HL-60/S4 treated with retinoic acid at 250 ng/mL for 4 days and 3 days (cell line): ENCODE results near the gene COX6B1.
"Not testable (repeated sequence)": the region's sequence is repeated elsewhere in the genome, so short reads cannot be mapped to it uniquely, and the experiment has no call there.

Experiments
- in situ Hi-C: fragments of 300-500 bp; cut with MboI; formaldehyde crosslinking; loops from 2 replicates; pipeline ENCODE4 v1.7.0; 2022; ENCODE audit warnings: low sequenced_read_pairs

COX6B1 gene, protein sequence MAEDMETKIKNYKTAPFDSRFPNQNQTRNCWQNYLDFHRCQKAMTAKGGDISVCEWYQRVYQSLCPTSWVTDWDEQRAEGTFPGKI

DNA sequence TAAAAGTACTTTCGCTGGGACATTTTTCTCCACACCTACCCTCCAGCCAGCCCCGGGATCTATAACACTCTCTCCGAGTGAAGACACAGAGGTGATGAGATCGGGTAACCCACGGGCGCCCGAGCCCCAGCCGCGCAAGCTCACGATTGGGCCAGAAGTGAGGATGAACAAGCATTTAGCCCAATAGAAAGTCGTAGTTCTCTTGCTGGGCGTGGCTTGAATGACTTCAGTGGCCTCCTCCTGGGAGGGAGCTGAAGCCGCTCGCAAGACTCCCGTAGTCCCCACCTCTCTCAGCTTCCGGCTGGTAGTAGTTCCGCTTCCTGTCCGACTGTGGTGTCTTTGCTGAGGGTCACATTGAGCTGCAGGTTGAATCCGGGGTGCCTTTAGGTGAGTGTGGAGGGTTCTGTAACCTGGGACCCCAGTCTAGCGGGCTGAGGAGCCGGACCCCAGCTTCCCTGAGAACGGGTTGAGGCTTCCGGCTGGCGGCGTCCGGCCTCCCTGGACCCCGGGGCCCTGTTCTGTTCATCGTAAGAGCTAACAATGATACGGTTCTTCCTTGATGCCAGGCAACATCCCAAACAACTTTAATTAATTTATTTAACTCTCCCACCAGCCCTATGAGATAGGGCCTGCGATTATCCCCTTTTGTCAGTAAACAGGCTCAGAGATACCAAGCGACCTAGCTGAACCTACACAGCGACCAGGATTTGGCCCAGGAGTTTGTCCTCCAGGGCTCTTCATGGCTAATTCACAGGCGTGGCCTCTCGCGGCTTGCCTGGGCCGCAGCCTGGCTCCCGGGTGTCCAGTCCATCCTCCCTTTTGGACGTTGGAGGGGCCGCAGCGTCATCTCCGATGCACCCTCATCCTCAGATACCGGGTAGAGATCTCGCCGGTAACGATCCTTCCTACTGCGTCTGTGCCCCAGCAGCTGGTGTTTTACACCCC lies at the start of gene COX6B1:
Gene COX6B1 (plus strand): TSS at position 307 of the 945 bp plus-strand sequence. CDS start 2,921 bp downstream, outside the sequence.
- in situ Hi-C loops = no loop called here

DNA sequence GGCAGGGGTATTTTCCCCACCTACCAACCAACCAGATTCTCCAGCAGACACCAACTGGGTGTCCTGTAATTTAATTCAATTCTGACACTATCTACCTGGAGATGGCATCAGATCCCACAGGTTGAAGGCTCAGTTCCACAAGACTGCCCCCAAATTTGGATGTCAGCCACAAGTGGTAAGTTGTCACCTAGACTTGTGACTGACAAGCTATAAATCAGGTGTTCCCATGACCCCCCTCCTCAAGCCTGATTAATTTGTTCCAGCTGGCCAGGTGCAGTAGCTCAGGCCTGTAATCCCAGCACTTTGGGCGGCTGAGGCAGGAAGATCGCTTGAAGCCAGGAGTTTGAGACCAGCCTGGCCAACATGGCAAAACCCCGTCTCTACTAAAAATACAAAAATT lies 46.2 kb upstream of the COX6B1 start:
- in situ Hi-C loops = no loop called here

DNA sequence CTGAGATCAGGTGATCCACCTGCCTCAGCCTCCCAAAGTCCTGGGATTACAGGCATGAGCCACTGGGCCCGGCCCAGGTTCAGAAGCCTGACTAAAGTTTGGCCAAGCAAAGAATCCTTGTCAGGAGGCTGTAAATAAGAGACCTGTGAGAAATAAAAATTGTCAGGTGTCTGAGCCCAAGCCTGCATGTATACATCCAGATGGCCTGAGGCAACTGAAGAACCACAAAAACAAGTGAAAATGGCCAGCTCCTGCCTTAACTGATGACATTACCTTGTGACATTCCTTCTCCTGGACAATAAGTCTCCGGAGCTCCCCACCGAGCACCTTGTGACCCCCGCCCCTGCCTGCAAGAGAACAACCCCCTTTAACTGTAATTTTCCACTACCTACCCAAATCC lies 43.7 kb upstream of the COX6B1 start:
- in situ Hi-C loops = not testable (repeated sequence)

DNA sequence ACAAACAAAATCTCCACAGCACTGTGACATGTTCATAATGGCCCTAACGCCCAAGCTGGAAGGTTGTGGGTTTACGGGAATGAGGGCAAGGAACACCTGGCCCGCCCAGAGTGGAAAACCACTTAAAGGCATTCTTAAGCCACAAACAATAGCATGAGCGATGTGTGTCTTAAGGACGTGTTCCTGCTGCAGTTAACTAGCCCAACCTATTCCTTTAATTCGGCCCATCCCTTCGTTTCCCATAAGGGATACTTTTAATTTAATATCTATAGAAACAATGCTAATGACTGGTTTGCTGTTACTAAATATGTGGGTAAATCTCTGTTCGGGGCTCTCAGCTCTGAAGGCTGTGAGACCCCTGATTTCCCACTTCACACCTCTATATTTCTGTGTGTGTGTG lies 41.0 kb upstream of the COX6B1 start:
- in situ Hi-C loops = not testable (repeated sequence)

GRCh38 chr19:35607661-35608060 lies 40.5 kb upstream of the COX6B1 start:
- in situ Hi-C loops = no loop called here

DNA sequence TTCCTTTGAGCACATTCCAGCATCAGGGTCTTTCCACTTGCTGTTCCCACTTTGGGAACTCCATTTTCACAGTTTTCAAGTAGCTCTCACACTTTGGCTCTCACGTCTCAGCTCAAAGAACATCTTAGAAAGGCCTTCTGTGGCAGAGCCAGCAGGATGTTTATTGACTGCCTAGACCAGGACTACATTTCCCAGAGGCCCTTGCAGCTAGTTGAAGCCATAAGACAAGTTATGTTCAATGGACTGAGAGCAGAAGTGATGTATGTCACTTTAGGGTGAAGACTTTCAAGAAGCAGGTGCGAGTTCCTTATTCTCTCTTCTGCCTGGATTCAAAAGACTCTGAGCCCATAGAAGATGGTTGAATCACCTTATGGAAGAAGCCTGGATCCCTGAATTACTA lies 39.9 kb upstream of the COX6B1 start:
- in situ Hi-C loops = no loop called here

DNA sequence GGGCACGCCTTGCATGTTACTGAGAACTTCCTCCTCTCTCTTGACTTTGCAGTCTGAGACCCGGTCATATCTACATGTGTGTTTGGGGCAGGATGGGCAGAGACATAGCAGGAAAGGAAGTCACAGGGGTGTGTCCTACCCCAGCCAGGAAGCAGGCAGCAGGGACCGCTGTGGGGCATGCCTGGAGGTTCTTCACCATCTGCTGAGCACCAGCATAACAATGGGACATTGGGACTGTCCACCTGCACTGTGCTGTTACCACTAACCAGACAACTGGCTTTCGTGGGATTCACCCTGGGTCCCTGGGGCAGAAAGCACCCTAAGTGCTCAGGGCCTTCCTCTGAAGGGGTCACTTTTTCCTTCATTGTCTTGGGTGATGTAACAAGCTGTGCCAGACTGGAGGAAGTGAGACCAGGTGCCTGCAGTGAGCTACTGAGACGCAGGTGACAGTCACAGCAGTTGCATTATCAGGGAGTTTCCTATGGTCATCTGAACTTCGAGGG lies 38.2 kb upstream of the COX6B1 start:
- in situ Hi-C loops = no loop called here

DNA sequence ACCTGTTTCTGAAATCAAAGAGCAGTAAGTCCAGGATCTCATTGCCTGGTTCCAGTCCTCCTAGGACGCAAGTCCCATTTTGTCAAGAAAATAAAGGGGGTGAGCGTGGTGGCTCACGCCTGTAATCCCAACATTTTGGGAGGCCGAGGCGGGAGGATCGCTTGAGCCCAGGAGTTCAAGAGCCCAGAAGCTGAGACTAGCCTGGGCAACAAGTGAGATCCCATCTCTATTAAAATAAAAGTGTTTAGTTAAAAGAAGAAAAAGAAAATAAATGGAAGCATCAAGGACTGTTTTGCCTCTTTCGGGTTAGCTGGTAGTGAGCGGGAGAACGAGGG lies 35.9 kb upstream of the COX6B1 start:
- in situ Hi-C loops = no loop called here

- in situ Hi-C loops = no loop called here
Measured at GRCh38 chr19:35612559-35613321, 35.4 kb upstream of the COX6B1 start, which contains the start of gene HAUS5. Gene HAUS5 (plus strand): TSS chr19:35612735. CDS start chr19:35612795, 60 bp downstream.

- in situ Hi-C loops = no loop called here
Measured at GRCh38 chr19:35613574-35613973, 34.5 kb upstream of the COX6B1 start.

DNA sequence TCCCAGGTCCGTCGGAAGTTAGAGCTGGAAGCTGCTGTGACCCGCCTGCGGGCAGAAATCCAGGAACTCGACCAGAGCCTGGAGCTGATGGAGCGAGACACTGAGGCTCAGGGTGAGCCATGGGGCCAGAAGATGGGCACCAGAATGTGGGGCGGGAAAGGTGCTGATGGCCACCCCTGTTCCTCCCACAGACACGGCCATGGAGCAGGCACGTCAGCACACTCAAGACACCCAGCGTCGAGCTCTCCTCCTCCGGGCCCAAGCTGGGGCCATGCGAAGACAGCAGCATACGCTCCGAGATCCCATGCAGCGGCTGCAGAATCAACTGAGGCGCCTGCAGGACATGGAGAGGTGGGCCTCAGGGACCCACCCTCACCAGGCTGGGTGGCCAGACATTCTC lies 33.1 kb upstream of the COX6B1 start:
- in situ Hi-C loops = no loop called here

GRCh38 chr19:35618857-35619256 lies 29.3 kb upstream of the COX6B1 start:
- in situ Hi-C loops = no loop called here

- in situ Hi-C loops = no loop called here
Measured at GRCh38 chr19:35619290-35619923, 28.7 kb upstream of the COX6B1 start.

GRCh38 chr19:35620001-35620400 lies 28.1 kb upstream of the COX6B1 start:
- in situ Hi-C loops = no loop called here

GRCh38 chr19:35621708-35622107 lies 26.4 kb upstream of the COX6B1 start:
- in situ Hi-C loops = no loop called here

DNA sequence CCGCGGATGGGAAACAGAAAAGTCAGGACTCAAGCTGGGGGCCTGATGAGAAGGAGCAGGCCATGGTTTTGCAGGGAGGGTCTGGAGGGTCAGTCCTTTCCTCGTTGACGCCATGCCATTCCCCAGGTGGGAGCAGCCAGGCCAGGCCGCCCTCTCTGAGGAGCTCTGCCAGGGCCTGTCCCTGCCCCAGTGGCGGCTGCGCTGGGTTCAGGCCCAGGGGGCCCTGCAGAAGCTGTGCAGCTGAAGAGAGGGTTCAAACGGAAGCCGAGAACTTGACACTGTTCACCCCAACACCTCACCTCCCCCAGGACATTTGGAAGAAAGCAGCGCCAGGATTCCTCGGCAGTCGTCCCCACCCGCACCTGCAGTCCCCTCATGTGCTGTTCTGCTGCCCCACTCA lies 25.4 kb upstream of the COX6B1 start:
- in situ Hi-C loops = no loop called here

DNA sequence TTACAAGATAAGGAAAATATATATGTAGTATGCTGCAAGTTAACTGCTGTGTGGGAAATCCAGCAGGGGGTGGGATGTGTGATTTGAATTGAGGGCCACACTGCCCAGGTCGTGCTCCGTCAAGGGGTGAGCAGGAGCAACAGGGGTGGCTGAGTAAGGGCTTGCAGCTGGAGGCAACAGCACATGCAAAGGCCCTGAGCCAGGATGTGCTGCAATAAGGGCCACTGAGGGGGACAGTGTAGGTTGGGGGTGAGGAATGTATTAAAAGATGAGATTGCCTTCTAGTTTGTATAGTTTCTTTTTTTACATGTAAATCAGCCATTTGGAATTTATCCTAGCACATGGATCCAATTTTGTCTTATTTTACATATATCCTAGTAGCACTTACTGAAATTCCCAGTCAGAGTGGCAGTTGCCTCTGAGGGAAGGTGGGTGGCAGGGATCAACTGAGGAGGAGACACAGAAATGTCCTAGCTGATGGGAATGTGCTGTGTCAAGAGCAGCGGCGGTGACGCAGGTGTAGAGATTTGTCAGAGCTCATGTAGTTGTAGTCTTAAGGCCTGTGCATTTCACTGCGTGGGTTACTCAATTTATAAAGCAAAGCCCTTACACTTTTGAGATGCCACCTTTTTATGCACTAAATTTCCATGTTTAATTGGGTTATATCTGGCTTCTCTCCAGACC lies 24.7 kb upstream of the COX6B1 start:
- in situ Hi-C loops = no loop called here

DNA sequence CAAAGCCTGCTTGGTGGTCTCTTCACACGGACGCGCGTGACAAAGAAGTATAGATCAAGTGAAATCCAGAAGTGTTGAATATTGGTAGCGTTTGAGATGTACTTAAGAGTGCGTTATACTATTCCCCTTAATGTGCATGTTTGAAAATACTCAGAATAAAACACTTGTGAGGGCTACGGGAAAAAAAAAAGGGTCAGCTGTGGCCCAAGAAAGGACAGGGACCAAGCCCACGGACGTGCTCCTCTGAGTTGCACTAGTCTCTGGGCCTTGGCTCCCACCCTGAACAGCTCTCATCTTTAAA lies 19.9 kb upstream of the COX6B1 start:
- in situ Hi-C loops = no loop called here

DNA sequence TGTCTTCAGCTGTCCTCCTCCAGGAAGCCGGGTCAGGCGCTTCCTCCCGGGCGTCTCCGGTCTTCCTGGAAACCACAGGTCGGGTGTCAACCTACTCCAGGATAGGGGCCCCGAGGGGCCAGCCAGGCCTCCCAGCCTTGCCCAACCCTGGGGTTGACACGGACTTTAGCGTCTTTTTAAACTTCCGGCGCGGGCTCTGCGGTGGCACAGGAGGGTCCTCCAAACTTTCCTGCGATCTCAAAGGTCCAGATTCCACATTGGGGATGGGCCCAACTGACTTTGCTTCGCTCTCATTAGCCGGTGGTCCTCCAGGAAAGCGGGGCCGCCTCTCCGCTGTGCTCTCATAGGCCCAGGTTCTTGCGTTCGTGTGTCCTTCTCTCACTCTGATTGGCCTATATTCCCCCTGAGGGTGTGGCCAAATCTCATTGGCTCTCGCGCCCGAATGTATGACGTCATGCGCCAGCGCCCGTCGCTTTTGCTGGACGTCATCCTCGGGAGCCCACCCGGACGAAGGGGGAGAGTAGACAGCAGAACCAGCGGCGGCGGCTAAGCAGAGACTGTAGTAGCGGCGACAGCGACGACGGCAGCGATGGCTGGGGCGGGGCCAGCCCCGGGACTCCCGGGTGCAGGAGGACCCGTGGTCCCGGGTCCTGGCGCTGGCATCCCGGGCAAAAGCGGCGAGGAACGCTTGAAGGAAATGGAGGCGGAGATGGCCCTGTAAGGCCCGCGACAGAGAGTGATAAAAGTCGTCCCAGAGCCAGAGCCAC lies 19.4 kb upstream of the COX6B1 start, which contains the start of gene RBM42:
Gene RBM42 (plus strand): TSS at position 472 of the 767 bp plus-strand sequence. CDS start 118 bp downstream, at position 590.
- in situ Hi-C loops = no loop called here

- in situ Hi-C loops = no loop called here
Measured at GRCh38 chr19:35629332-35629633, 18.8 kb upstream of the COX6B1 start.
